ENCODE results near the gene ELANE. TPM values are rescaled to one million over a fixed set of nuclear protein-coding genes. Genes with fewer than 3 reads are reported as not detected.
"Not testable (repeated sequence)": the region's sequence is repeated elsewhere in the genome, so short reads cannot be mapped to it uniquely, and the experiment has no call there.

ELANE gene
- polyA plus RNA-seq, 3 donors, result 0.33 to 0.98 (median 0.34) TPM

- no peak for DNase-seq (ENCODE audit: extremely low read depth in 1 of 11, low read depth in 9 of 11, low spot score in 4 of 11)
Observed at GRCh38 chr19:871446-872265, 19.6 kb downstream of the ELANE start.

DNA sequence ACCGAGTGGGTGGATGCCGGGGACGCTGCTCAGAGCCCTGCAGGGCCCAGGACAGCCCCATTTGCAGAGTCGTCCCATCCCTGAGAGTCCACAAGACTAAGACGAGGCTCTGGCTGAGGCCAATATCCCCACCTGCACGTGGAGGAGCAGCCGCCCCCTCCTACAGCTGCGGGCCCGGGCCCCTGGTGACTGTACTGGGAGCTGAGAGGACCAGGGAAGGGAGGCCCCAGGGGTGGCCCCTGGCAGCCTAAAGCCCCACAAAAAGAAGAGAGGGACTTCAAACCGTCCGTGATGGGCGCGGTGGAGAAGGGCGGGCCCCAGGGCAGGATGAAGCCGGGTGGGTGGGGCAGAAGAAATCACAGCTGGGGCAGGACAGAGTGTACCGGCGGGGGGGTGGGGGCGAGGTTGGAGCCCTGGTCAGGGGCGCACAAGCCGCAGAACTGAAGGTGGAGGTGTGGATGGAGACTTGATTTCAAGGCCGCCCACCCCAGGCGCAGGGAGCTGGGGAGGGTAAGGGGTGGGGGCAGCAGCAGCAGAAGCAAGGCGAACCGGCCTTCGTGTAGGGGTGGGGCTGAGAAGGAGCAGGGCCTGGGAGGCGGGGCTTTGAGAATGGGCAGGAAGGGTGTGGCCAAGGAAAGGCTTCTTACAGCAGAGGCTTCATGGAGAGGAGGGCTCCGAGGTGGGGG is 20.3 kb downstream of the ELANE start:
- no peak for DNase-seq (ENCODE audit: extremely low read depth in 1 of 11, low read depth in 9 of 11, low spot score in 4 of 11)

DNA sequence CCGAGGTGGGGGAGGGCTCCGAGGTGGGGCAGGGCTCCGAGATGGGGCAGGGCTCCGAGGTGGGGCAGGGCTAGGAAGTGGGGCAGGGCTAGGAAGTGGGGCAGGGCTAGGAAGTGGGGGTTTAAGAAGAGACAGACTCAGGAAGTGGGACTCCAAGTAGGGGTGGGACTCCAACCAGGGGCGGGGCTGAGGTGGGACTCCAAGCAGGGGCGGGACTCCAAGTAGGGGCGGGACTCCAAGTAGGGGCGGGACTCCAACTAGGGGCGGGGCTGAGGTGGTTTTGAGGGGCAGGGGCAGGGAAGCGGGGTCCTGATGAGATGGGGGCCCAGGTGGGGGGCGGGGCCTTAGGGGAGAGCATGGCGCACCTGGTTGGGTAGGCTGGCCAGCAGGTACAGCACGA is 21.0 kb downstream of the ELANE start:
- no peak for DNase-seq (ENCODE audit: extremely low read depth in 1 of 11, low read depth in 9 of 11, low spot score in 4 of 11)

DNA sequence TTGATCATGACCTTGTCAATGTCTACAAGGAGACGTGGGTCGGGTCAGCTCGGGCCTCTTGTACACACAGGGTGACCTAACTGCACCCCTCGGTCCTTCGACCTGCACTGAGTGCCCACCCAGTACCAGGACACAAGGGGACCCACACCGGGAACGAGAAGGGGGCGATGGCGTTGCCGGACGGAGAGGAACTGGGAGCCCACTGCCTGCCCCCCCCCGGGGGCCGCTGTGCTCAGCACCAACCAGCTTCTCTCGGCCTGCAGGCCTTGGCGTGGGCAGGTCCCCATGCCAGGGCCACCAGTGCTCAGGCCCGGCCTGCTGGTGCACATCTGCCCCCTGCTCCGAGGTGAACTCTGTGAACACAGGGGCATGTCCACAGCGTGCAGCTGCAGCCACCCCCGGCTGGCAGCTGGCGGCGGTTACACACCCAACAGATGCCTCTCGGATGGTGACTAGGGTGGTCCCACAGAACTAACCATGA is 21.5 kb downstream of the ELANE start:
- no peak for DNase-seq (ENCODE audit: extremely low read depth in 1 of 11, low read depth in 9 of 11, low spot score in 4 of 11)

GRCh38 chr19:875265-875879 is 23.3 kb downstream of the ELANE start:
- DNase-seq (ENCODE audit: extremely low read depth in 1 of 11, low read depth in 9 of 11, low spot score in 4 of 11), result no peak

DNA sequence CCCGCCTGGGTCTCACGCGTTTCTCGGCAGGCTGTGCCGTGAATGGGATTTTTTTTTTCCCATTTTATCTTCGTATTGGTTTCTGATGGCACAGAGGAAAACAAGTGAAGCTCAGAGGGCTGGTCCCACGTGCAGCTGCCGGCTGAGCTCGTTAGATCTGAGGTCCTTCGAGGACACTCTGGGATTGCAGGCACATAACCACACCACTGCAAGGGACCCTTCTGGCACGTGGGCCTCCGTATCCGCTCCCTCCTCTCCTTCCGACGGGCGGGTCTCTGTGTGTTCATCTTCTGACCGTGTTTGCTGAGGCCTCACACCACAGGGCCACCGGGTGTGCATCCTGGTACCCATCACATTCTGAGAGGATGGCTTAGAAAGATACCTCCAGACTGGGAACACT is 24.0 kb downstream of the ELANE start:
- no peak for DNase-seq (ENCODE audit: extremely low read depth in 1 of 11, low read depth in 9 of 11, low spot score in 4 of 11)

GRCh38 chr19:876780-877314 is 24.7 kb downstream of the ELANE start:
- no peak for DNase-seq (ENCODE audit: extremely low read depth in 1 of 11, low read depth in 9 of 11, low spot score in 4 of 11)

DNA sequence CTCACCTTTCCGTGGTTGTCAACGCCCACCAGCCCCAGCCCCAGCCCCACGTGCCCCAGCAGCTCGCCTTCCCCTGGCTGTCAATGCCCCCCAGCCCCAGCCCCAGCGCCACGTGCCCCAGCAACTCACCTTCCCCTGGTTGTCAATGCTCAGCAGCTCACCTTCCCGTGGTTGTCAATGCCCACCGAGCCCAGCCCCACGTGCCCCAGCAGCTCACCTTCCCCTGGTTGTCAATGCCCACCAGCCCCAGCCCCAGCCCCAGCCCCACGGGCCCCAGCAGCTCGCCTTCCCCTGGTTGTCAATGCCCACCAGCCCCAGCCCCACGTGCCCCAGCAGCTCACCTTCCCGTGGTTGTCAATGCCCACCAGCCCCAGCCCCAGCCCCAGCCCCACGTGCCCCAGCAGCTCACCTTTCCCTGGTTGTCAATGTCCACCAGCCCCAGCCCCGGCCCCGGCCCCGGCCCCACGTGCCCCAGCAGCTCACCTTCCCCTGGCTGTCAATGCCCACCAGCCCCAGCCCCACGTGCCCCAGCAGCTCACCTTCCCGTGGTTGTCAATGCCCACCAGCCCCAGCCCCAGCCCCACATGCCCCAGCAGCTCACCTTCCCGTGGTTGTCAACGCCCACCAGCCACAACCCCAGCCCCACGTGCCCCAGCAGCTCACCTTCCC is 26.0 kb downstream of the ELANE start:
- not testable (repeated sequence) for DNase-seq (ENCODE audit: extremely low read depth in 1 of 11, low read depth in 9 of 11, low spot score in 4 of 11)

- DNase-seq (ENCODE audit: extremely low read depth in 1 of 11, low read depth in 9 of 11, low spot score in 4 of 11), result not testable (repeated sequence)
Observed at GRCh38 chr19:878751-879561, 26.9 kb downstream of the ELANE start.

DNA sequence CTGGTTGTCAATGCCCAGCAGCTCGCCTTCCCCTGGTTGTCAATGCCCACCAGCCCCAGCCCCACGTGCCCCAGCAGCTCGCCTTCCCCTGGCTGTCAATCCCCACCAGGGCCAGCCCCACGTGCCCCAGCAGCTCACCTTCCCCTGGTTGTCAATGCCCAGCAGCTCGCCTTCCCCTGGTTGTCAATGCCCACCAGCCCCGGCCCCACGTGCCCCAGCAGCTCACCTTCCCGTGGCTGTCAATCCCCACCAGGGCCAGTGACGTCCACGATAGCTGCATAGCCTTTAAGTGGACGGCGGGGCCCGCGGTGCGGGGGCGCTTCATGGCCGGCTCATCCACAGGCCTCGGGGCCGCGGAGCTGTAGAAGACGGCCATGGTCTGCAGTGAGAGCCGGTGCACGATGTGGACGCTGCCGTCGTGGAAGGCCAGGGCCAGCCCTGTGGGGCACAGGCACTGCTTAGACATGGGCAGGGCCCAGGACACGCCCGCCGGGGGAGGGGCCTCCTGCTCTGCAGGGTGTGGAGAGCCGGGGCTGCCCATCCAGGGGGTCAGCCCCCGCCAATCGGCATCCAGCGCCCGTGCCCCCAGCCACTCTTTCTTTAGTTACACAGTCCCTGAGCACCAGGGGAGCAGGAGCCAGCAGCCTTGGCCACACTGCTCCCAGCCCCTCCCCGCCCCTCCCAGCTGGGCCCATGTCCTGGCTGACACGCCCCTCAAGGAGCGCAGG is 27.8 kb downstream of the ELANE start:
- DNase-seq (ENCODE audit: extremely low read depth in 1 of 11, low read depth in 9 of 11, low spot score in 4 of 11), result no peak

DNA sequence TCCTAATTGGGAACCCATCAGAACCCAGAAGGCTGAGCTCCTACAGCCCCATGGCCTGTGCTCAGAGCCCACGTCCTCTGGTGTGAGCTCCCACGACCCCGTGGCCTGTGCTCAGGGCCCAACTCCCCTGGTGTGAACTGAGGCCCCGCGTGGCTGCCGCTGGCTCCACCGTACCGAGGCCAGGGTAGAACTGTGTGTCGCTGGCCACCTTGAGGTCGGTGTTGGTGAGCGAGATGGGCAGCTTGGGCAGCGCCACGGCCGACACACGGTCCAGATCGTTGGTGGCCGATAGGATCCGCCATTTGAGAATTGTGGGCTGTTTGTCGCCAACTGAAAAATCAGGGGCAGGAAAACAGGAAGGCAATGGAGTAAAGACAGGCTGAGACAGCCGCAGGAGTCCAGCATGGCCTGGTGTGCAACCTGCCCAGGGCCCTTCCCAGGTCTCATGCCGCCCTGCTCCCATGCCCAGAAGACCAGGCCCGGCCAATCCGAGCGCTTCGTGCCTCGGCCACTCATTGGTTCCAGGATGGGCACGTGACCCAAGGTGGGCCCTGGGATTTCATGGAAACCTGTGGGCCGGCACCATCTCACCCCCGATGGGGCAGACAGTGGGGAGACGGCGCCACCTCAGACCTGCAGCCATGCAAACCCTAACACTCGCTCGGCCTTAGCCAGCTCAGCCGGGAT is 29.4 kb downstream of the ELANE start:
- DNase-seq (ENCODE audit: extremely low read depth in 1 of 11, low read depth in 9 of 11, low spot score in 4 of 11), result no peak

- DNase-seq (ENCODE audit: extremely low read depth in 1 of 11, low read depth in 9 of 11, low spot score in 4 of 11), result no peak
Observed at GRCh38 chr19:882871-883497, 30.9 kb downstream of the ELANE start.

- DNase-seq (ENCODE audit: extremely low read depth in 1 of 11, low read depth in 9 of 11, low spot score in 4 of 11), result no peak
Observed at GRCh38 chr19:883661-884211, 31.6 kb downstream of the ELANE start.

DNA sequence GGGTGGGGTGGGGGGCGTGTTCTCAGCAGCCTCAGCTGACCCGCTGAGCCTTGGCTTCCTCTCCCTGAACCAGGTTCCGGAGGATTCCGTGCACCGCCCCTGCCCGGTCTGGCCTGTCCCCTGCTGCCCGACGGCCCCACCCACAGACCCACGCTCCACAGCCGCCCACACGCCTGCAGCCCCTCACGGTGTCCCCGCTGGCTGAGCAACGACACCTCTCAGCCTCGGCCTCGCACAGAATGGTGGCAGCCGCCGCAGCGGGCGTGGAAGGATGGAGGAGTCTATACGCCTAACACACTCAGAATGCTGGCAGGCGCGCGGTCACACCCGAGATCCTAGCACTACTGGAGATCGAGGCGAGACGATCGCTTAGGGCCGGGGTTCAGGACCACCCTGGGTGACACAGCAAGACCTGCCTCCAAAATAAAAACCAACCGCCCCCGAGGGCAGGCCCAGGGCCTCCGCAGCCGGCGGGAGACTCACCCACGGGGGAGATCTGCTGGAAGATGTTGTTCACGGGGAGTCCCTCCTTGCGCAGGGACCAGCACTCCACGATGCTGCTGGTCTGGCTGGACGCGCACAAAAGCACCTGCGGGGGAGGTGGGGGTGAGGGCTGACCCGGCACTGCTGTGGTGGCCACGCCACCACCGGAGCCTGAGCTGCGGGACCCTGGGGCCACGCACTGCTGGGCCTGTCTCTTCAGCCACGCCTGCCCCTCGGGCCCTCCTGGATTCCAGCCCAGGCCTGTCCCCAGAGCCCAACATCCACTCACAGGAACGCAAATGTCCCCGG is 32.5 kb downstream of the ELANE start:
- DNase-seq (ENCODE audit: extremely low read depth in 1 of 11, low read depth in 9 of 11, low spot score in 4 of 11), result no peak

DNA sequence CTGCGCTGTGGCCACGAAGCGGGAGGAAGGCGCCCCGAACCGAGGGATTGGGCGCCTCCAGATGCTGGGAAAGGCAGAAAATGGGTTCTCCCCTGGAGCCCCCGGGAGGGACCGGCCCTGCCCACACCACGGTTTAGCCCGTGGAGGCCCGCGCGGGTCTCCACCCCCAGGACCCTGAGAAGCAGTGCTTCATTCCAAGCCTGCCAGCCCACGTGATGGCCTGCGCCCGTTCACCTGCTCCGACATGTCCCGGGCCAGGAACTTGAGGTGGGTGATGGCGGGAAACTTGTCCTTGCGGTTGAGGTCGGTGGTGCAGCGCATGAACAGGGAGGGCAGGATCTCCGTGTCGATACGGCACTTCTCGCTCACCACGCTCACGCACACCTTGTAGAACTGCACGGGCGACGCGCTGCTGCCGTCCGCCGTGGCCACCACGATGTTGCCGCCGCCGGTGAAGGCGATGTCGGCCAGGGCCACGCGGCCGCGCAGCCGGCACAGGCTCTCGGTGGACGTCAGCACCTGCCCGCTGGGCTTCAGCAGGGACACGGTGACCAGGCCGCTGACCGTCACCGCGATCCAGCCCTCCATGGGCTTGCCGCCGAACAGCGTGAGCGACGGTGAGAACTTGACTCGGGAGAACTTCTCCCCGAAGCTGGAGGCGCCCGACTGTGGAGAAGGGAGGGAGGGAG is 33.6 kb downstream of the ELANE start:
- DNase-seq (ENCODE audit: extremely low read depth in 1 of 11, low read depth in 9 of 11, low spot score in 4 of 11), result no peak

Data from renal cortex interstitium (tissue), 11 donors.